Endodermal cell (in vitro differentiated cells): ENCODE data around the gene WDFY2. TPM values are rescaled to one million over a fixed set of nuclear protein-coding genes. Genes with fewer than 3 reads are reported as not detected.
A peak's percentile ranks its signal among the peaks of the same experiment; 100 is the strongest.

Experiments
- DNase-seq: peaks from one replicate; pipeline ENCODE4 v3.0.0-alpha.2; 2017
- H3K27ac ChIP-seq: 2 replicates; pipeline ENCODE4 v1.5.1; 2013; ENCODE audit warnings: mild to moderate bottlenecking, low read depth, low read length, moderate library complexity
- H3K27me3 ChIP-seq: 2 replicates; pipeline ENCODE4 v1.6.1; 2013; ENCODE audit warnings: mild to moderate bottlenecking, low read length, moderate library complexity; ENCODE audit not compliant: insufficient read depth, control insufficient read depth, poor library complexity, severe bottlenecking
- H3K36me3 ChIP-seq: 2 replicates; pipeline ENCODE4 v1.7.0; 2013; ENCODE audit warnings: mild to moderate bottlenecking, low read length, moderate library complexity; ENCODE audit not compliant: control insufficient read depth, insufficient read depth
- H3K4me1 ChIP-seq: one replicate; pipeline ENCODE4 v1.7.0; 2013; ENCODE audit warnings: low read length; ENCODE audit not compliant: control insufficient read depth, insufficient read depth
- H3K4me3 ChIP-seq: 2 replicates; pipeline ENCODE4 v1.5.1; 2013; ENCODE audit warnings: mild to moderate bottlenecking, low read length, moderate library complexity
- H3K9ac ChIP-seq: 2 replicates; pipeline ENCODE4 v1.6.1; 2013; ENCODE audit warnings: mild to moderate bottlenecking, low read length, moderate library complexity; ENCODE audit not compliant: poor library complexity, severe bottlenecking; ENCODE audit errors: extremely low read depth
- H3K9me3 ChIP-seq: 2 replicates; pipeline ENCODE4 v1.6.1; 2013; ENCODE audit warnings: mild to moderate bottlenecking, low read length, moderate library complexity; ENCODE audit not compliant: control insufficient read depth
- H3K27ac Mint-ChIP-seq: 2 replicates; pipeline ENCODE4 v1.8.0; 2020; ENCODE audit warnings: mixed read lengths
- H3K27me3 Mint-ChIP-seq: 2 replicates; pipeline ENCODE4 v1.8.0; 2021; ENCODE audit warnings: mild to moderate bottlenecking, mixed read lengths; ENCODE audit not compliant: insufficient read depth
- H3K36me3 Mint-ChIP-seq: 2 replicates; pipeline ENCODE4 v1.8.0; 2020; ENCODE audit warnings: low read depth, mixed read lengths
- H3K4me1 Mint-ChIP-seq: 2 replicates; pipeline ENCODE4 v1.8.0; 2020; ENCODE audit warnings: mixed read lengths
- H3K4me3 Mint-ChIP-seq: 2 replicates; pipeline ENCODE4 v1.8.0; 2020; ENCODE audit warnings: mild to moderate bottlenecking, moderate library complexity, mixed read lengths
- H3K9me3 Mint-ChIP-seq: 2 replicates; pipeline ENCODE4 v1.8.0; 2020; ENCODE audit warnings: mild to moderate bottlenecking, mixed read lengths
- WGBS, 2 experiments: methylation state at CpG; one replicate each; pipeline versions ENCODE4 v1.1.5 to v1.1.7; 2013; ENCODE audit warnings: missing lambda C conversion rate in 2 of 2, mixed read lengths in 1 of 2; ENCODE audit not compliant: insufficient coverage in 1 of 2, insufficient read length in 1 of 2; 5-methylcytosine and 5-hydroxymethylcytosine counted together
- total RNA-seq, 2 donors: library from RNA; stranded (reverse); fragmentation: NEBNext Ultra II Directional in 1 of 2; extraction: Animal tissue kit (Norgen Biotek cat#: 25700) in 1 of 2; gene quantifications; 2 replicates in 1 of 2; 3 replicates in 1 of 2; pipeline ENCODE4 v1.2.1, GENCODE V29; 2021
- TF ChIP-seq, protein P1 (sequence below): fragments of 200-600 bp; sonication (generic); conservative IDR thresholded peaks from 2 replicates; pipeline ENCODE4 v1.5.0; 2021; ENCODE audit warnings: antibody characterized with exemption, mild to moderate bottlenecking

Gene WDFY2
- total RNA-seq, 2 donors from 2014 or later = 20.6 to 28.0 TPM

DNA sequence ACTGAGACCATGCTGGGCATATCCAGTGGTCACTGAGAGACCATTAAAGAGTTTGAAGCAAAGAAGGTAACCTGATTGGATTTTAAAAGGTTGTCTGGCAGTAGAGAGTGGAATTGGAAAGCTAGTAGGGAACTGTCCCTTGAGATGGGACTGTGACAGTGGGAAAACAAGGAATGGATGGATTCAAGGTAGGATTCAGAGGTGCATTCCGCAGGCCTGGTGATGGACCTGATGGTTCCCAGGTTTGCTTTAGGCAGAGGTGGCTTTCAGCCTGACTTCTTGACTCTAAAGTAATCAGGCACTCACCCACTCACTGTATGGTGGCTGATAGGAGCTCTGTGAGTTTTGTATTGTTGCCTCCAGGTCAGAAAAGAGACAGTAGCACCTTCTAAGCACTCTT, 146.7 kb downstream of the WDFY2 start:
- H3K27ac Mint-ChIP-seq = no peak overlapping the region
- WGBS, 2 experiments = 88% methylated on average over 1 of the region's 1 CpG
- DNase-seq = no peak
- TF ChIP-seq, protein P1, sequence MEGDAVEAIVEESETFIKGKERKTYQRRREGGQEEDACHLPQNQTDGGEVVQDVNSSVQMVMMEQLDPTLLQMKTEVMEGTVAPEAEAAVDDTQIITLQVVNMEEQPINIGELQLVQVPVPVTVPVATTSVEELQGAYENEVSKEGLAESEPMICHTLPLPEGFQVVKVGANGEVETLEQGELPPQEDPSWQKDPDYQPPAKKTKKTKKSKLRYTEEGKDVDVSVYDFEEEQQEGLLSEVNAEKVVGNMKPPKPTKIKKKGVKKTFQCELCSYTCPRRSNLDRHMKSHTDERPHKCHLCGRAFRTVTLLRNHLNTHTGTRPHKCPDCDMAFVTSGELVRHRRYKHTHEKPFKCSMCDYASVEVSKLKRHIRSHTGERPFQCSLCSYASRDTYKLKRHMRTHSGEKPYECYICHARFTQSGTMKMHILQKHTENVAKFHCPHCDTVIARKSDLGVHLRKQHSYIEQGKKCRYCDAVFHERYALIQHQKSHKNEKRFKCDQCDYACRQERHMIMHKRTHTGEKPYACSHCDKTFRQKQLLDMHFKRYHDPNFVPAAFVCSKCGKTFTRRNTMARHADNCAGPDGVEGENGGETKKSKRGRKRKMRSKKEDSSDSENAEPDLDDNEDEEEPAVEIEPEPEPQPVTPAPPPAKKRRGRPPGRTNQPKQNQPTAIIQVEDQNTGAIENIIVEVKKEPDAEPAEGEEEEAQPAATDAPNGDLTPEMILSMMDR = no peak
- no peak overlapping the region for H3K9ac ChIP-seq
- H3K27me3 ChIP-seq = no peaks in the 10 kb centered on the region
- H3K36me3 ChIP-seq = peaks cover 13% of the 10 kb centered on the region
- H3K9me3 Mint-ChIP-seq = no peaks in the 10 kb centered on the region
- no peaks in the 10 kb centered on the region for H3K9me3 ChIP-seq
- peaks cover 19% of the 10 kb centered on the region for H3K36me3 Mint-ChIP-seq
- H3K4me1 ChIP-seq = no peaks in the 10 kb centered on the region
- no peak overlapping the region for H3K4me3 Mint-ChIP-seq
- no peaks in the 10 kb centered on the region for H3K27me3 Mint-ChIP-seq
- no peak overlapping the region for H3K27ac ChIP-seq
- no peaks in the 10 kb centered on the region for H3K4me1 Mint-ChIP-seq
- no peak overlapping the region for H3K4me3 ChIP-seq

DNA sequence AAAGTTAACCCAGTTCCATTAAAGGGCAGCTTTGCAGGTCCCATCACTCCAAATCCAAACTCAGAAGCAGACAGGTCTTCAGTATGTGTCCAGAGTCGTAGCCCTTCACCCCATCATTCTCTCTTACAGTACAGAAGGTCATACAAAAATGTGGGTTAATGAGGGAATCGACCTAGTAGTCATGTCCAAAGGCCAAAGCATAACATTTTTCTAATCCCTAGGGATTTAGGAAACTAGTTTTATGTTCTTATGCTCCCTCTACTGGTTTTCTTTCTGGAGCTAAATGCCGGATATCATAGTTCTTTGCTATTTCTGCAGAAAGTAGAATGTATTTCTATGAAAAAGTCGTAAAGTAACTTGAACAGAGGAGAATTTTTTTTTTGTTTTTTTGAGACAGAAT, 147.5 kb downstream of the WDFY2 start:
- peaks cover 19% of the 10 kb centered on the region for H3K36me3 Mint-ChIP-seq
- no peak overlapping the region for H3K4me3 Mint-ChIP-seq
- no peak overlapping the region for H3K27ac ChIP-seq
- H3K27me3 Mint-ChIP-seq = no peaks in the 10 kb centered on the region
- DNase-seq = no peak
- no peaks in the 10 kb centered on the region for H3K4me1 Mint-ChIP-seq
- no peaks in the 10 kb centered on the region for H3K4me1 ChIP-seq
- TF ChIP-seq, protein P1 = peak; percentile 38
- no peaks in the 10 kb centered on the region for H3K9me3 ChIP-seq
- no peak overlapping the region for H3K4me3 ChIP-seq
- peaks cover 13% of the 10 kb centered on the region for H3K36me3 ChIP-seq
- H3K27me3 ChIP-seq = no peaks in the 10 kb centered on the region
- WGBS, 2 experiments = 90% methylated on average over 3 to 4 of the region's 4 CpGs
- H3K9me3 Mint-ChIP-seq = no peaks in the 10 kb centered on the region
- H3K27ac Mint-ChIP-seq = no peak overlapping the region
- no peak overlapping the region for H3K9ac ChIP-seq

DNA sequence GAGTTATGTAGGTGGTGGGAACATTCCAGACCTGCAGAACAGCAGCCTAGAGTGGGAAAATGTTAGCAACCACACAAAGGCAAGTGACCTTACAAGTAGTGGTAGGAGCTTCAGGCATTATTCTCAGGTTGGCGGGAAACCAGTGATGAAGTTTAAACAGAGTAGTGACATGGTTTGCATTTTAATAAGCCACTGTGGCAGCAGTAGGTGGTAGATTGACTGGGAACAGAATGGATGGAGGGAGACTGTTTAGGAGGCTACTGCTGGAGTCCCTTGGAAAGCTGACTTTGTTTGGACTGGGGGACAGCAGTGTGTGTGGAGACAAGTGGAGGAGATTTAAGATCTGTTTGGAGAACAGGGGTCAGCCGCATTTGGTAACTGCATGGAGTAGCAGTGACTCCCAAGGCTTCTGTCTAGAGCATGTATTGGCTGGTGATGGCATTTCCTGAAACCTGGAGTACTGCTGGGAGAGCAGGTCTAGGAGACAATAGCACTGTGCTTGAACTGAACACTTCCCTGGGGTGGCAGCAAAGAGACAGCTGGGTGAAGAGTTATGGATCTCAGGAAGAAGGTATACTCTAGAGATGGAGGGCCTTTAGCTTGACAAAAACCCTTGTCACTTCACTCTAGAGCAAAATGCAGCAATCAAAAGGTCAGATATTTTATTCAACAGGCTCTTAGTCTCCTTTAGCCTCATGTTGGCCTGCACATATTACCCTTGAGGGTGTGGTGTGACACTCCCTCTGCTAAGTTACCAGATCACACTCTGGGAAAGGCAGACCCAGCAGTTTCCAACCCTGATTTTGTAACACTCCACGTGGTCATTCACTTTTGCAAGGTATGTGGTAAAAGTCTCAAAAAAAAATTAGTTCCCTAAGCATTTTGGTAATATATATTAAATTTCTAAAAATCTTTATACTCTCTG, 149.4 kb downstream of the WDFY2 start:
- Mint-ChIP-seq H3K9me3 (no peaks in the 10 kb centered on the region), H3K27me3 (no peaks in the 10 kb centered on the region), H3K4me3 (no peak overlapping the region), H3K4me1 (no peaks in the 10 kb centered on the region), H3K36me3 (peaks cover 11% of the 10 kb centered on the region), H3K27ac (peak overlapping the region; percentile 27)
- Histone ChIP-seq H3K4me1 (no peaks in the 10 kb centered on the region), H3K36me3 (peaks cover 2% of the 10 kb centered on the region), H3K4me3 (no peak overlapping the region), H3K9ac (no peak overlapping the region), H3K27me3 (no peaks in the 10 kb centered on the region), H3K9me3 (no peaks in the 10 kb centered on the region), H3K27ac (peak overlapping the region; percentile 16)
- DNase-seq = no peak
- WGBS, 2 experiments = 86 to 90% methylated on average over 2 to 3 of the region's 3 CpGs
- TF ChIP-seq, protein P1 = no peak
